Spinal cord (tissue), 10 donors: ENCODE measurements around the gene ATXN7. TPM values are rescaled to one million over a fixed set of nuclear protein-coding genes. Genes with fewer than 3 reads are reported as not detected.

Experiments
- DNase-seq, 6 donors: peaks; one replicate each; pipeline versions ENCODE4 v3.0.0 to v3.0.0-alpha.2; 2013 to 2015; ENCODE audit warnings: low spot score in 6 of 6, low read depth in 4 of 6
- H3K27ac ChIP-seq: one replicate; pipeline ENCODE4 v1.5.1; 2013; ENCODE audit warnings: low read depth, low read length, control low read depth
- H3K27me3 ChIP-seq: one replicate; pipeline ENCODE4 v1.6.1; 2013; ENCODE audit warnings: low read length; ENCODE audit not compliant: control insufficient read depth, insufficient read depth
- H3K36me3 ChIP-seq: one replicate; pipeline ENCODE4 v1.6.1; 2013; ENCODE audit warnings: low read length; ENCODE audit not compliant: control insufficient read depth, insufficient read depth
- H3K4me1 ChIP-seq: one replicate; pipeline ENCODE4 v1.6.1; 2013; ENCODE audit warnings: low read length; ENCODE audit not compliant: control insufficient read depth, insufficient read depth
- H3K4me3 ChIP-seq: one replicate; pipeline ENCODE4 v1.5.1; 2013; ENCODE audit warnings: low read depth, low read length, control low read depth
- H3K9me3 ChIP-seq: one replicate; pipeline ENCODE4 v1.6.1; 2013; ENCODE audit warnings: low read length; ENCODE audit not compliant: control insufficient read depth, insufficient read depth
- WGBS: methylation state at CpG from one replicate; pipeline ENCODE4 v1.1.5; 2013; ENCODE audit warnings: missing lambda C conversion rate; ENCODE audit not compliant: insufficient coverage; 5-methylcytosine and 5-hydroxymethylcytosine counted together
- polyA plus RNA-seq, 2 donors: library from polyadenylated mRNA; unstranded; fragments of 120-200 nt; gene quantifications; one replicate each; pipeline ENCODE4 v1.2.1, GENCODE V29; 2013; ENCODE audit not compliant: insufficient read length in 2 of 2
- total RNA-seq, 2 donors: library from RNA; depleted of rRNA in 1 of 2; stranded (reverse); fragments of 120-200 nt in 1 of 2; fragments of >200 nt in 1 of 2; gene quantifications; one replicate each; pipeline versions ENCODE4 v1.2.3 to v1.2.4, GENCODE V29; 2013 to 2014
- donor health status: healthy.

ATXN7 gene
- total and polyA plus RNA-seq, 4 donors, result 13.8 to 14.9 (median 14.7) TPM

DNA sequence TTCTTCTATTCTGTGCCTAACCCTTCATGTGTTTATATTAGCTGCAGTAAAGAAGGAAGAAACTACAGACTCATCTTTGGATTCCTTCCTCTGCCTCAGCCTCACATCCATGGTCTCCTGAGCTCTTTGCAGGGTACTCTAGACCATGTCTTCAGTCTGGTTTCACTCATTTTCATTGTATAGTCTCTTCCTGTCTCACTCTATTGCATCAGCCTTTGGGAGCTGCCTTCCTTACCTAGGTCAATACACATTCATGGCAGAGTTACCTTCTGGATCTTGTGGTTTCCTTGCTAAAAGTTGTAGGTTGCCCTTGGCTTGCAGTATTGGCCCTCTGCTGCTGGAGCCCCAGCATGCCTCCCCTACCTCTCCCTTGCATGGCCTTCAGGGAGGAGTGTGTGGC, 80.0 kb downstream of the ATXN7 start:
- Histone ChIP-seq H3K27ac (no peak overlapping the region), H3K4me3 (no peak overlapping the region), H3K36me3 (no peaks in the 10 kb centered on the region), H3K27me3 (no peaks in the 10 kb centered on the region), H3K4me1 (no peaks in the 10 kb centered on the region), H3K9me3 (no peaks in the 10 kb centered on the region)
- DNase-seq, result no peak

DNA sequence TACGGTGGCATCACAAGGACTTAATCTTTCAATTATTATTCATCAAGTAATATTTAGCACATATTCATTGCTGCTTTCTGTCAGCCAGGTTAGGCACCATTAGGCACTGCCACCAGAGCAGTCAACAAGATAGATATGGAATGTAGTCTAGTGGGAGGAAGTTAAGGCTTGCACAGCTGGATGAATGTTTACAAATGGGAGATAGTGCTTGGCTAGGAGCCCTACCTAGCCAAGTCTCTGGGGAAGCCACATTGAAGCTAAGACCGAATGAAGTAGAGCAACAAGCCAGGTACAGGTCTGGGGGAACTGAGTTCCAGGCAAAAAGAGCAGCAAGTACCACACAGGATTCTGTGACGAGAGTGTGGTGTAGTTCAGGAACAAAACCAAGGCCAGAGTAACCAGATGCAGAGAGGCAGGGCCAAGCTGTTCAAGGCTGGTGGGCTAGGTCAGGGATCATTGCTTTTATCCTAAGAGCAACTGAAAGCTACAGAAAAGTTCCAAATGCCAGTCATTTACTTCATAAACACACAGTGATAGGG, 82.0 kb downstream of the ATXN7 start:
- WGBS, result 88% methylated on average over 3 of the region's 3 CpGs
- peaks cover 2% of the 10 kb centered on the region for H3K36me3 ChIP-seq
- DNase-seq, result no peak

DNA sequence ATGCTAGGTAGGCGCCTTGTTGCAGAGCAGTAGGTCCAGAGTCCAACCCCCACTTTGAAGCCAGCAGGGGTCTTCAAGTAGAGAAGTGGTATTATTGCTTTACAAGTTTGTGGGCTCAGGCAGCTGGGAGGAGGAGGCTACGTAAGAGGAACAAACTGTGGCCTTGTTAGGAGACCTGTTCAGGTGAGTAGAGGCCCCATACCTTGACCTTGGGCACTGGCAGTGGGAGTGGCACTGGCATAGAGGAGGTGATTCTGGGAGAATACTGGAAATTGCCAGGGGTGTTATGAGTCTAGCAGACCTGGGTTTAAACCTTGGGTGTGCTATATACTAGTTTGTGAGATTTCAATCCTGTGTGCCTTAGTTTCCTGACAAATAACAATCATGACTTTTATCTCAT, 83.1 kb downstream of the ATXN7 start:
- peaks cover 2% of the 10 kb centered on the region for H3K36me3 ChIP-seq
- no peaks in the 10 kb centered on the region for H3K9me3 ChIP-seq
- WGBS, result 100% methylated on average over 2 of the region's 2 CpGs
- no peak overlapping the region for H3K27ac ChIP-seq
- H3K4me1 ChIP-seq, result no peaks in the 10 kb centered on the region
- H3K27me3 ChIP-seq, result no peaks in the 10 kb centered on the region
- no peak for DNase-seq
- no peak overlapping the region for H3K4me3 ChIP-seq

More for the DNA sequence above, 82.0 kb downstream of the ATXN7 start:
- Histone ChIP-seq H3K4me1 (no peaks in the 10 kb centered on the region), H3K4me3 (no peak overlapping the region), H3K9me3 (no peaks in the 10 kb centered on the region), H3K27me3 (no peaks in the 10 kb centered on the region), H3K27ac (no peak overlapping the region)

DNA sequence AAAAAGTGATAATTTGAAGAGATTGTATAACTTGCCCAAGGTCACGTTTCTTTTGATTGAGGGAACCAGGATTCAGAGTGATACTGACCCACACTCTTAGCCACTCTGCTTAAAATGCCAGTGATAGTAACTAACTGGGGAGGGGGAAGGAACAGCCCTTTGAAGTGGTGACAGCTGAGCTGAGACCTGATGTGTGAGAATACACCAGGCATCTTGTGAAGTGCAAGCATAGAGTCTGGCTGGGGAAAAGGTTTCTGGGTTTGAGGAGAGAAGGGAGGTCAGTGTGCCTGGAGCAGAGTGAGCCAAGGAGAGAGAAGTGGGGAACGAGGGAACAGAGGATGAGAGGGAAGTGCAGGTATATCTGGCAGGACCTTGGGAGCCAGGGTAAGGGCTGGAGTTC, 83.9 kb downstream of the ATXN7 start:
- Histone ChIP-seq H3K36me3 (peaks cover 2% of the 10 kb centered on the region), H3K27ac (no peak overlapping the region), H3K4me1 (no peaks in the 10 kb centered on the region), H3K9me3 (no peaks in the 10 kb centered on the region), H3K4me3 (no peak overlapping the region), H3K27me3 (no peaks in the 10 kb centered on the region)
- 96% methylated on average over 2 of the region's 2 CpGs for WGBS
- DNase-seq, result no peak

DNA sequence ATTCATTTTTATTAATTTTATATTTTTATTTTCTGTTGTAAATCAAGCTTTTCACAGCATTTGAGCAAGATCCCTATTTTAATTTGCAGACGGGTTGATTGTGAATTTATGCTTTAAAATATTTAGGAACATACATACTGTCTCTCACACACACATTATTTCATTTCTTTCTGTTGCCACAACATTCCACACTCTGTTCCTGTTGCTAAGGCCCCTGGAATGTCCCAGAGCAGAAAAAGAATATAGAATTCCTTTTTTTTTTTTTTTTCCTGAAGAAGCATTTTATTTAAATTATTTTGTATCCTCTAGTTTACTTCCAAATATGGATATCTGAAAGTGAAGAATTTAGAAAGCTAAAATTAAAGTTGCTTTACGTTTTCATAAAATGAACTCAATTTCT, 85.3 kb downstream of the ATXN7 start:
- no CpG with 5 or more reads among the region's 2 CpGs for WGBS
- no peak for DNase-seq
- Histone ChIP-seq H3K36me3 (peaks cover 5% of the 10 kb centered on the region), H3K4me3 (no peak overlapping the region), H3K27ac (no peak overlapping the region), H3K27me3 (no peaks in the 10 kb centered on the region), H3K9me3 (no peaks in the 10 kb centered on the region), H3K4me1 (no peaks in the 10 kb centered on the region)

DNA sequence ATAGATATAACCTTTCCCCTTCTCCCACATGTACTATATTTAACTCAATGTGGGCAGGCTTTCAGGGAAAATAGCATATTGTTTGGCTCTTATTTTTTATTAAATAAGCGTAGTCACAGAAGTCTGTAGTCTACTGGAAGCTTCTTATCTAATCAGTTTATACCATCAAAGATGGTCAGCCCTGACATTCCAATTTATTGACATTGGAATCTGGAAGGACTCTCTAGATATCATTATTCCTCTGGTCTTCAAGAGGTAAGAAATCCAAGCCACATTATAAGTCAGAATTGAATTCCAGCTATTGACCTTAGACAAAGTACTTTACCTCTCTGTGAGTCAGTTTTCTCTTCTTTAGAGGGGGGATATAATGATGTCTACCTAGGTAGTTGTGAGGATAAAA, 87.0 kb downstream of the ATXN7 start:
- DNase-seq, result no peak
- H3K27me3 ChIP-seq, result no peaks in the 10 kb centered on the region
- peaks cover 7% of the 10 kb centered on the region for H3K36me3 ChIP-seq
- H3K4me1 ChIP-seq, result no peaks in the 10 kb centered on the region
- H3K9me3 ChIP-seq, result no peaks in the 10 kb centered on the region
- no peak overlapping the region for H3K27ac ChIP-seq
- WGBS, result no CpG with 5 or more reads among the region's 1 CpG
- no peak overlapping the region for H3K4me3 ChIP-seq

DNA sequence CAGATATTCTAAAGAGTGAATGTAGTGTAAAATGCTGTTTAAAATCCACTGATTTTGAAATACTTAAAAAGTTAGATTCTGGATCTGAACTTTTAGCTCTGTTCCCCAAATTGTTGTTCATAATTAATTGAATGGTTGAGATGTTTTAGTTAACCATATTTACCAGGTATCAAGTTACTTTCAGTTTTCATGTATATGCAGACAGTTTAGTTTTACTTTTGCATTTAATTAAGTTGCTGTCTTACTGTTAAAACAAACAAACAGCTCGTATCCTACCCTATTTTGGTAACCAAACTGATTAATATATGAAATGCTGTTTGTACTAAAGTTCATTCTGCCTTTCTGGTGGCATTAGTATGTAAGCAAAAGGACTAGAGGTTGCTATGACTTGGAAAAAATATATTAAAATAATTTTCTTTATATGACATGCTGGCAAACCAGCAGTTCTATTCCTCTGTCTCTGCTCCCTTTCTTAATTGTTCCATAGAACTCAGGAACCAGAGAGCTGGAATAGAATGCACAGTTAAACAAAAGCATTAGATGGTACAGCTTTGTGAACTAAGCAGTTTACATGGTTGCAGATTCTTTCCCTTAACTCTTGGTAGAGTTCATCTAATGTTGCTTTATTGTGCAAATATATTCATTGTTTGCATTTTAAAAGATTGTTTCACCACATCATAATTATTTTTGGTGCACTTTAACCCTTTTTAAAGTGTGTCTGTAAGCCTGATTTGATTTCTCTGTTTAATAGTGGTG, 88.0 kb downstream of the ATXN7 start:
- H3K36me3 ChIP-seq, result peaks cover 7% of the 10 kb centered on the region
- H3K4me1 ChIP-seq, result no peaks in the 10 kb centered on the region
- H3K27me3 ChIP-seq, result no peaks in the 10 kb centered on the region
- no peak overlapping the region for H3K27ac ChIP-seq
- no peak overlapping the region for H3K4me3 ChIP-seq
- no peak for DNase-seq
- no peaks in the 10 kb centered on the region for H3K9me3 ChIP-seq
- WGBS, result no CpG with 5 or more reads among the region's 1 CpG

DNA sequence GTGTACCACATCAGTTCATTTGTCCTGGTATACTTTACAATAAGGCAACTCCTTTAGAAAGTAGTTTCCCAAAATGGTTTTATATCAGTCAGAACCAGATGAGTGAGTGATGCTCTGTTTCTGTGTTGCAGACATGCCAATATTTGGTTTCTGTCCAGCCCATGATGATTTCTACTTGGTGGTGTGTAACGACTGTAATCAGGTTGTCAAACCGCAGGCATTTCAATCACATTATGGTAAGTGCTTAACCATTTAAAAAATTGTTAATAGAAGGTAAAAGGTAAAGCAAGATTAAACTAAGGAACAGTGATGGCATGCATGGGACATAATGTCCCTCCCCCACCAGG, 88.6 kb downstream of the ATXN7 start:
- H3K9me3 ChIP-seq, result no peaks in the 10 kb centered on the region
- H3K4me1 ChIP-seq, result no peaks in the 10 kb centered on the region
- peaks cover 7% of the 10 kb centered on the region for H3K36me3 ChIP-seq
- no peaks in the 10 kb centered on the region for H3K27me3 ChIP-seq
- WGBS, result no CpG with 5 or more reads among the region's 2 CpGs
- DNase-seq, result no peak
- no peak overlapping the region for H3K4me3 ChIP-seq
- H3K27ac ChIP-seq, result no peak overlapping the region

DNA sequence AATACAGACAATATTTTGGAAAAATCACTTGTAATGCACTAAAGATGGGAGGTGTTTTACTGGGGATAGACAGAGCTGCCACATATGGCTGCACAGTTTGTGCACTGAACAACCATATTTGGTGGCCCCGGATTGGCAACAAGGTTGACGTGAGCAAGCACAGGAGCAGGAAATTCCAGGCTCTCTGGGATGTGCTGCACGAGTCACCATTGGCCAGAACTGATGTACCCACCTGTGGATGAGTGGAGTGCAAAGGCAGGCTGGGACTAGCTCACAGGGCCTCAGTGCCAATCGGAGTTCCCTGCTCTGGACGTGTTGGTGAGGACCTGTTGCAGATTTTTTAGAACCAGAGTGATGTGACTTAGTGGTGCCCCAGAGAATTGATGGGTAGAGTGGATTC, 90.5 kb downstream of the ATXN7 start:
- Histone ChIP-seq H3K27ac (no peak overlapping the region), H3K4me1 (no peaks in the 10 kb centered on the region), H3K27me3 (no peaks in the 10 kb centered on the region), H3K4me3 (no peak overlapping the region), H3K9me3 (no peaks in the 10 kb centered on the region), H3K36me3 (peaks cover 7% of the 10 kb centered on the region)
- WGBS, result 94% methylated on average over 4 of the region's 5 CpGs
- no peak for DNase-seq

DNA sequence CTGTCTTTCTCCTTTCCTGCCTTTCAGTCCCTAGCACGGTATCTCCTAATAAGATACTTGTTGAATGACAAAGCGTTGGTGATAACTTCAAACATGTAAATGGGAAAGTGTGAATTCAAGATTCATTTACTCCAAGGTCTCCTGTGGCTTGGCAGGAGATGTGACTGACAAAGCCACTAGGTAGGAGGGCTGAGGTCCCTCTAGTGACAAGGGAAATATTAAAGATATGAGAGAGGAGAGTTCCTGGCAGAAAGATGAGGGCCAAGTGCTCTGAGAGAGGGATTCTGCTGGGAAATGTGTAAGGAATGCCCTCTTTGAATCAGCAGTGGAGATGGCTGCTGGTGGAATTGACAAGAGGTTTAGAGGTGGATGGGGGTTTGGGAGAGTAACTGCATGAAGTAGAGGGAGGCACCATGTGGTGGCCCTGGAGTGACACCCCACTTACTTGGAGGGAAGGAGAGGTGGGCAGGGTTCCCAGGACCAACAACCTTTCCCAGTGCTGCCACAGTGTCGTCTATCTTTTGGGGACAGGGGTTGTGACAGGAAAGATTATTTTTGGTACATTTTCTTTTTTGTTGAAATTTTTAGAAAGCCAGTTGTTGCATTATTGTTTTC, 91.5 kb downstream of the ATXN7 start:
- peaks cover 5% of the 10 kb centered on the region for H3K36me3 ChIP-seq
- H3K9me3 ChIP-seq, result no peaks in the 10 kb centered on the region
- no peak overlapping the region for H3K27ac ChIP-seq
- WGBS, result no CpG with 5 or more reads among the region's 3 CpGs
- H3K27me3 ChIP-seq, result no peaks in the 10 kb centered on the region
- H3K4me1 ChIP-seq, result peaks cover under 1% of the 10 kb centered on the region
- DNase-seq, result no peak
- H3K4me3 ChIP-seq, result no peak overlapping the region
